ENCODE measurements around the gene PTPRU. TPM values are rescaled to one million over a fixed set of nuclear protein-coding genes. Genes with fewer than 3 reads are reported as not detected.

PTPRU gene
- total RNA-seq, 1 experiment from 2014 or later = 25.7 TPM

DNA sequence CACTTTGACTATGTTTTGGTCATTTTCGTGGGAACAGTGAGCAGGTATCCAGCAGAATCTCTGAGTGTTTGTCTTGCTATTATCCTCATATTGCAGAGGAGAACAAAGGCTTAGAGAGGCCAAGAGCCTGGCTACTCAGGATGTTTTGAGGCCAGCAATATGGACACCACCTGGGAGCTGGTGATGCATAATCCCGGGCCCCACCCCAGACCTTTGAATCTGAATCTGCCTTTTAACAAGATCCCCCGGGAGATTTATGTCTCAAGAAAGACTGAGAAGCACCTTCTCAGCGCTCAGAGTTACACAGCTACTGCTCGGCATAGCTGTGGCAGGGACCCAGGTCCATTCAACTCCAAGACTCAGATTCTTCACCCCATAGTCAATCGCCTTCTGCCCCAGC lies 72.8 kb downstream of the PTPRU start:
- Histone ChIP-seq H3K4me1 (ENCODE audit: insufficient read depth, low read length) (no peaks in the 10 kb centered on the region), H3K9ac (ENCODE audit: low read length) (no peak overlapping the region), H3K4me3 (ENCODE audit: low read length) (no peak overlapping the region), H4K20me1 (ENCODE audit: low read length) (no peaks in the 10 kb centered on the region), H3K9me2 (replicated peaks; ENCODE audit: low read length) (no peaks in the 10 kb centered on the region), H3K9me3 (ENCODE audit: low read length) (no peaks in the 10 kb centered on the region), H3F3A (ENCODE audit: low read length, unreplicated experiment) (no peaks in the 10 kb centered on the region), H2AFZ (ENCODE audit: low read length) (no peak overlapping the region), H3K27ac (ENCODE audit: low read length) (no peak overlapping the region), H3K4me2 (ENCODE audit: low read length) (no peak overlapping the region), H3K36me3 (ENCODE audit: low read depth, low read length) (no peaks in the 10 kb centered on the region), H3K79me2 (ENCODE audit: low read length) (no peaks in the 10 kb centered on the region), H3K27me3 (ENCODE audit: low read length) (no peaks in the 10 kb centered on the region)
- BruUV-seq (replicated peaks) = no TSS peak
- ATAC-seq (no peak), DNase-seq (no peak)
- intact Hi-C loops (cut with micrococcal nuclease) = no loop called here
- TF ChIP-seq, protein P1, sequence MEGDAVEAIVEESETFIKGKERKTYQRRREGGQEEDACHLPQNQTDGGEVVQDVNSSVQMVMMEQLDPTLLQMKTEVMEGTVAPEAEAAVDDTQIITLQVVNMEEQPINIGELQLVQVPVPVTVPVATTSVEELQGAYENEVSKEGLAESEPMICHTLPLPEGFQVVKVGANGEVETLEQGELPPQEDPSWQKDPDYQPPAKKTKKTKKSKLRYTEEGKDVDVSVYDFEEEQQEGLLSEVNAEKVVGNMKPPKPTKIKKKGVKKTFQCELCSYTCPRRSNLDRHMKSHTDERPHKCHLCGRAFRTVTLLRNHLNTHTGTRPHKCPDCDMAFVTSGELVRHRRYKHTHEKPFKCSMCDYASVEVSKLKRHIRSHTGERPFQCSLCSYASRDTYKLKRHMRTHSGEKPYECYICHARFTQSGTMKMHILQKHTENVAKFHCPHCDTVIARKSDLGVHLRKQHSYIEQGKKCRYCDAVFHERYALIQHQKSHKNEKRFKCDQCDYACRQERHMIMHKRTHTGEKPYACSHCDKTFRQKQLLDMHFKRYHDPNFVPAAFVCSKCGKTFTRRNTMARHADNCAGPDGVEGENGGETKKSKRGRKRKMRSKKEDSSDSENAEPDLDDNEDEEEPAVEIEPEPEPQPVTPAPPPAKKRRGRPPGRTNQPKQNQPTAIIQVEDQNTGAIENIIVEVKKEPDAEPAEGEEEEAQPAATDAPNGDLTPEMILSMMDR (conservative IDR thresholded peaks at IDR 0.05; ENCODE audit: low read depth, low read length) = no peak
- TF ChIP-seq EZH2 (IDR thresholded peaks at IDR 0.05; ENCODE audit: low read length, unreplicated experiment) (no peak), EZH2phosphoT487 (IDR thresholded peaks at IDR 0.05; ENCODE audit: borderline replicate concordance, low read length) (no peak)
- ChIA-PET CTCF (no interaction called here), POLR2A (ENCODE audit: unreplicated experiment) (no interaction called here)

DNA sequence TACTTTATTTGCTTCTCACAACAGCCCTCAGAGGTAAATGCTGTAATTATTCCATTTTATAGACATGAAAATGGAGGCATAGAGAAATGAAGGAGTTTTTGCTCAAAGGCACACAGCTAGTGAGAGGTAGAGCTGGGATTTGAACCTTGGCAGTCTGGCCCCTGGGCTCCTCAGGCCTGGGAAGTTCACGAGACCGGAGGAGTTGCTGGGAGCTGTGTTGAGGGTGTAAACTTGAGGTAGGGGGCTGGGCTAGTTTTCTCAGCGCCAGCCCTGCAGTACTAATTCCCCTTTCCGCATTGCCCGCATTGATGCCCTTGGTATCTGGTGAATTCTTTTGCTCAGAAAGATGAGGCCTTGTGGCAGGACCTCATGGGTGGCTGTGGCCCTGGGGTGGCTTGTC lies 73.3 kb downstream of the PTPRU start:
- no peak overlapping the region for H3K4me3 ChIP-seq (ENCODE audit: low read length)
- DNase-seq (no peak), ATAC-seq (no peak)
- H3K9me2 ChIP-seq (replicated peaks; ENCODE audit: low read length) = no peaks in the 10 kb centered on the region
- CTCF ChIA-PET = no interaction called here
- no peaks in the 10 kb centered on the region for H4K20me1 ChIP-seq (ENCODE audit: low read length)
- BruUV-seq (replicated peaks) = no TSS peak
- no peak overlapping the region for H3K4me2 ChIP-seq (ENCODE audit: low read length)
- no peak for TF ChIP-seq EZH2 (IDR thresholded peaks at IDR 0.05; ENCODE audit: low read length, unreplicated experiment)
- no peak for TF ChIP-seq EZH2phosphoT487 (IDR thresholded peaks at IDR 0.05; ENCODE audit: borderline replicate concordance, low read length)
- TF ChIP-seq, protein P1 (conservative IDR thresholded peaks at IDR 0.05; ENCODE audit: low read depth, low read length) = no peak
- no peaks in the 10 kb centered on the region for H3F3A ChIP-seq (ENCODE audit: low read length, unreplicated experiment)
- no peaks in the 10 kb centered on the region for H3K27me3 ChIP-seq (ENCODE audit: low read length)
- H3K27ac ChIP-seq (ENCODE audit: low read length) = no peak overlapping the region
- no peak overlapping the region for H2AFZ ChIP-seq (ENCODE audit: low read length)
- intact Hi-C loops (cut with micrococcal nuclease) = no loop called here
- no peaks in the 10 kb centered on the region for H3K4me1 ChIP-seq (ENCODE audit: insufficient read depth, low read length)
- H3K9me3 ChIP-seq (ENCODE audit: low read length) = no peaks in the 10 kb centered on the region
- POLR2A ChIA-PET (ENCODE audit: unreplicated experiment) = no interaction called here
- H3K9ac ChIP-seq (ENCODE audit: low read length) = no peak overlapping the region
- H3K79me2 ChIP-seq (ENCODE audit: low read length) = no peaks in the 10 kb centered on the region
- H3K36me3 ChIP-seq (ENCODE audit: low read depth, low read length) = no peaks in the 10 kb centered on the region

DNA sequence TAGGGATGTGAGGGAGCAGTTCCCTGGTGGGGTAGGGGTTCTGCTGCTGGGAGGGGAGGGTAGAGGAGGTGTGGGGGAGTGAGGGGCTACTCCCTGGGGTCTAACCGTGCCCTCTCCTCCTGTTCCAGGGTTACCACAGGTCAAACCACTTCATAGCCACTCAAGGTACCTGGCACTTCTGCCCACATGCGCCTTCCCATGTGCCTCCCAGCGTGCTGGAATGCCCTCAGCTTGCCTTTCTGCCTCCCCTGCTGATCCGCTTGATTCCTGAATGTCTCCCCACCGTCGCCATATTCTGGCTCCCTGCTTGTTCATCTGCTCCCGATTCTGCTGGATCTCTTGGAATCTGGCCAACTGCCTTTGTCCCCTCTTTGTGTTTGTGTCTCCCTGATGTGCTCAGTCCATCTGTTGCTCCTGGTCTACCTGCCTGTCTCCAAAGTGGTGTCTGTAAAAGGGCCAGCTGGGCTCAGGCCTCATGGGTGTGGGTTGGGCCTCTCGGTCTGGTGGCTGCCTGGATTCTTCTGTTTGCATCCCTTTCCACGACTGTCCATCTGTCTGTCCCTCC lies 74.4 kb downstream of the PTPRU start:
- Histone ChIP-seq H4K20me1 (ENCODE audit: low read length) (no peaks in the 10 kb centered on the region), H3K4me2 (ENCODE audit: low read length) (no peak overlapping the region), H3K9ac (ENCODE audit: low read length) (no peak overlapping the region), H3K36me3 (ENCODE audit: low read depth, low read length) (no peaks in the 10 kb centered on the region), H3K4me1 (ENCODE audit: insufficient read depth, low read length) (no peaks in the 10 kb centered on the region), H3K9me3 (ENCODE audit: low read length) (no peaks in the 10 kb centered on the region), H3K9me2 (replicated peaks; ENCODE audit: low read length) (no peaks in the 10 kb centered on the region), H3K27me3 (ENCODE audit: low read length) (no peaks in the 10 kb centered on the region), H3K27ac (ENCODE audit: low read length) (no peak overlapping the region), H3K79me2 (ENCODE audit: low read length) (no peaks in the 10 kb centered on the region), H3F3A (ENCODE audit: low read length, unreplicated experiment) (no peaks in the 10 kb centered on the region), H2AFZ (ENCODE audit: low read length) (no peak overlapping the region), H3K4me3 (ENCODE audit: low read length) (no peak overlapping the region)
- ATAC-seq = no peak
- BruUV-seq (replicated peaks) = no TSS peak
- no peak for DNase-seq
- intact Hi-C loops (cut with micrococcal nuclease) = no loop called here
- ChIA-PET POLR2A (ENCODE audit: unreplicated experiment) (no interaction called here), CTCF (no interaction called here)
- TF ChIP-seq EZH2phosphoT487 (IDR thresholded peaks at IDR 0.05; ENCODE audit: borderline replicate concordance, low read length) (no peak), EZH2 (IDR thresholded peaks at IDR 0.05; ENCODE audit: low read length, unreplicated experiment) (no peak)
- TF ChIP-seq, protein P1 (conservative IDR thresholded peaks at IDR 0.05; ENCODE audit: low read depth, low read length) = no peak
